DOHH2 (cell line): Measurements from ENCODE around the gene IFI27L2.

Experiments used
- EZH2phosphoT487 ChIP-seq: fragments of 200-600 bp; sonication (generic); IDR thresholded peaks from 2 replicates; pipeline ENCODE4 v1.6.1; 2017; ENCODE audit warnings: borderline replicate concordance, mild to moderate bottlenecking, antibody characterized with exemption, low read length, moderate library complexity, mixed read lengths
- TF ChIP-seq, protein P1 (sequence below): fragments of 200-600 bp; sonication (generic); IDR thresholded peaks from one replicate; pipeline ENCODE4 v1.5.1; 2014; ENCODE audit warnings: antibody characterized with exemption, mild to moderate bottlenecking, low read depth, low read length; ENCODE audit not compliant: poor library complexity, severe bottlenecking

DNA sequence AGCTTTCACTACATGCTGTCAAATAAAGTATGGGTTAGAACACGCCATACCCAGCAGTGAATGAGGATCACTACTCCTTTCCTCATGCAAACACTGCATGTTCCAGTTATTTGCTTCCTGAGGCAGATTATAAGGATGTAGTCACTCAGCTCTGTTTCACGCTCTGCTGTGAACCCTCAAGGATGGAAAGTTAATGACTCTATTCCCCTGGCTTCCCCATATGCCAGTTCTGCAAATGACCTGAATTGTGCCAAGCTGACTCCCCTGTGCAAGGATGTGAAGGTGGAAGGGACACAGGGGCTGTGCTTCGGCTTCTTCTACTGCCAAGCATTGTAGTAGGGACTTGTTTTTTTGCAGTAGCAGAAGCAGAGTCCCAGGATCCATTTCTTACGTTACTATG is 41.5 kb downstream of the IFI27L2 start:
- no peak for TF ChIP-seq EZH2phosphoT487
- TF ChIP-seq, protein P1, sequence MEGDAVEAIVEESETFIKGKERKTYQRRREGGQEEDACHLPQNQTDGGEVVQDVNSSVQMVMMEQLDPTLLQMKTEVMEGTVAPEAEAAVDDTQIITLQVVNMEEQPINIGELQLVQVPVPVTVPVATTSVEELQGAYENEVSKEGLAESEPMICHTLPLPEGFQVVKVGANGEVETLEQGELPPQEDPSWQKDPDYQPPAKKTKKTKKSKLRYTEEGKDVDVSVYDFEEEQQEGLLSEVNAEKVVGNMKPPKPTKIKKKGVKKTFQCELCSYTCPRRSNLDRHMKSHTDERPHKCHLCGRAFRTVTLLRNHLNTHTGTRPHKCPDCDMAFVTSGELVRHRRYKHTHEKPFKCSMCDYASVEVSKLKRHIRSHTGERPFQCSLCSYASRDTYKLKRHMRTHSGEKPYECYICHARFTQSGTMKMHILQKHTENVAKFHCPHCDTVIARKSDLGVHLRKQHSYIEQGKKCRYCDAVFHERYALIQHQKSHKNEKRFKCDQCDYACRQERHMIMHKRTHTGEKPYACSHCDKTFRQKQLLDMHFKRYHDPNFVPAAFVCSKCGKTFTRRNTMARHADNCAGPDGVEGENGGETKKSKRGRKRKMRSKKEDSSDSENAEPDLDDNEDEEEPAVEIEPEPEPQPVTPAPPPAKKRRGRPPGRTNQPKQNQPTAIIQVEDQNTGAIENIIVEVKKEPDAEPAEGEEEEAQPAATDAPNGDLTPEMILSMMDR: no peak
